Esophagus muscularis mucosa (tissue), 3 donors: ENCODE results near the gene WNT7A.

ENCODE experiments used
- CTCF ChIP-seq, 3 experiments: fragments of 200-600 bp in 2 of 3; fragments of 450-650 bp in 1 of 3; sonication (generic) in 2 of 3; IDR thresholded peaks; one replicate each; pipeline ENCODE4 v1.5.1; 2017 to 2019; ENCODE audit warnings: antibody characterized with exemption in 3 of 3, mild to moderate bottlenecking in 2 of 3, moderate library complexity in 1 of 3
- POLR2A ChIP-seq: fragments of 450-650 bp; IDR thresholded peaks from one replicate; pipeline ENCODE4 v1.6.1; 2017; ENCODE audit warnings: antibody characterized with exemption, moderate library complexity, mild to moderate bottlenecking, low read depth

- no peak for TF ChIP-seq CTCF (IDR thresholded peaks at IDR 0.05)
- TF ChIP-seq POLR2A: no peak
Observed at GRCh38 chr3:13790376-13791197, 89.3 kb downstream of the WNT7A start.
